Measurements from ENCODE around the gene SLC17A3. TPM values are rescaled to one million over a fixed set of nuclear protein-coding genes. Genes with fewer than 3 reads are reported as not detected.

The SLC17A3 gene
- polyA plus RNA-seq, 1 donor = 0.43 TPM

DNA sequence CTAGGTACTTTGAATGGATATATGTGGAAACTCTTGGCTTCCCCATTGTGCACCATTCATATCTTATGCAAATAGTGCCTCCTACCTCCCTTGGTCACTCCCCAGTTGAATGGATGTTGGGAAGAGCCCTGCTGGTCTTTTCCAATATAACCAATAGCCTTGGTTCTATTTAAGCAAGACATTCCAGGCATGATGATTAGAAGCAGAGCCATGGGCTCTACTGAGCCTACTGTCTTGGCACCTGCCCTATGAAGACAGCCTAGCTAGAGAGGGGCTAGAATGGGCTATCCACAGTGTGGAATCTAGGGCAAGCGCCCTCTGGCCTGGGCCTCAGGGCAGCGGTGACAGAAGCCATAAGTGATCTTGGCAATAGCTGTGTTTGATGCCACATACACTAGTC, 57.8 kb downstream of the SLC17A3 start:
- H3K4me1 ChIP-seq (ENCODE audit: control insufficient read depth, insufficient read depth, low read length) = no peaks in the 10 kb centered on the region
- no peaks in the 10 kb centered on the region for H3K36me3 ChIP-seq (ENCODE audit: control insufficient read depth, insufficient read depth, low read length)
- no peak overlapping the region for H3K4me3 ChIP-seq (ENCODE audit: low read length)
- H3K27ac ChIP-seq (ENCODE audit: low read length) = no peak overlapping the region
- WGBS (ENCODE audit: insufficient coverage, low lambda C conversion rate) = no CpG with 5 or more reads among the region's 2 CpGs
- no peaks in the 10 kb centered on the region for H3K9me3 ChIP-seq (ENCODE audit: control insufficient read depth, low read depth, low read length)
- H3K27me3 ChIP-seq (ENCODE audit: control insufficient read depth, insufficient read depth, low read length) = no peaks in the 10 kb centered on the region
- no peak for DNase-seq

DNA sequence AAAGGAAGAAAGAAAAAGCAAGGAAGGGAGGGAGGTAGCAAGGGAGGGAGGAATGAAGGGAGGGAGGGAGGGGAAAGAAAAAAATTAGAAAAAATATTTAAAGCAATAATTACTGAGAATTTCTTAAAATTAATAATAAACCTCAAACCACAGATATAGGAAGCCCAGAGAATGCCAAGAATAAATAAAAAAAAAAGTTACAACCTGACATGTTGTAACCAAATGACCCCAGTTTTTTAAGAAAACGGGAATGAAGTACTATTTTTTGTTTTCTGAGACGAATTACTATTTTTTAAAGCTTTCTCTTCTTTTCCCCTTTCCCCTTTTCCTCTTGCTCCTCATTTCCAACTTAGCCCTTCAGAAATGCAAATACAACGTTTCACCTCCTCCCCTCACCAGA, 58.8 kb downstream of the SLC17A3 start:
- 71% methylated on average over 3 of the region's 3 CpGs for WGBS (ENCODE audit: insufficient coverage, low lambda C conversion rate)
- H3K27ac ChIP-seq (ENCODE audit: low read length) = no peak overlapping the region
- H3K36me3 ChIP-seq (ENCODE audit: control insufficient read depth, insufficient read depth, low read length) = no peaks in the 10 kb centered on the region
- H3K4me3 ChIP-seq (ENCODE audit: low read length) = no peak overlapping the region
- no peaks in the 10 kb centered on the region for H3K9me3 ChIP-seq (ENCODE audit: control insufficient read depth, low read depth, low read length)
- no peak for DNase-seq
- no peaks in the 10 kb centered on the region for H3K27me3 ChIP-seq (ENCODE audit: control insufficient read depth, insufficient read depth, low read length)
- H3K4me1 ChIP-seq (ENCODE audit: control insufficient read depth, insufficient read depth, low read length) = no peaks in the 10 kb centered on the region

DNA sequence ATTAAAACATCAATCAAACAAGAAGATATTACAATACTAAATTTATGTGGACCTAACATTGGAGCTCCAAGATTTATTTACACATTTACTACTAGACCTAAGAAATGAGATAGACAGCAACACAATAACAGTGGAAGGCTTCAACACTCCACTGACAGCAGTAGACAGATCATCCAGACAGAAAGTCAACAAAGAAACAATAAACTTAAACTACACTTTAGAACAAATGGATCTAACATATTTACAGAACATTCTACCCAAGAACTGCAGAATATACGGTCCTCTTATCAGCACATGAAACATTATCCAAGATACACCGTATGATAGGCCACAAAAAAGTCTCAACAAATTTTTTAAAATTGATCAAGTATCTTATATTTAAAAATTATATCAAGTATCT, 69.2 kb downstream of the SLC17A3 start:
- WGBS (ENCODE audit: insufficient coverage, low lambda C conversion rate) = 70% methylated on average over 2 of the region's 2 CpGs
- no peaks in the 10 kb centered on the region for H3K4me1 ChIP-seq (ENCODE audit: control insufficient read depth, insufficient read depth, low read length)
- DNase-seq = no peak
- H3K27me3 ChIP-seq (ENCODE audit: control insufficient read depth, insufficient read depth, low read length) = no peaks in the 10 kb centered on the region
- no peak overlapping the region for H3K4me3 ChIP-seq (ENCODE audit: low read length)
- H3K36me3 ChIP-seq (ENCODE audit: control insufficient read depth, insufficient read depth, low read length) = no peaks in the 10 kb centered on the region
- peaks cover 8% of the 10 kb centered on the region for H3K9me3 ChIP-seq (ENCODE audit: control insufficient read depth, low read depth, low read length)
- H3K27ac ChIP-seq (ENCODE audit: low read length) = no peak overlapping the region

DNA sequence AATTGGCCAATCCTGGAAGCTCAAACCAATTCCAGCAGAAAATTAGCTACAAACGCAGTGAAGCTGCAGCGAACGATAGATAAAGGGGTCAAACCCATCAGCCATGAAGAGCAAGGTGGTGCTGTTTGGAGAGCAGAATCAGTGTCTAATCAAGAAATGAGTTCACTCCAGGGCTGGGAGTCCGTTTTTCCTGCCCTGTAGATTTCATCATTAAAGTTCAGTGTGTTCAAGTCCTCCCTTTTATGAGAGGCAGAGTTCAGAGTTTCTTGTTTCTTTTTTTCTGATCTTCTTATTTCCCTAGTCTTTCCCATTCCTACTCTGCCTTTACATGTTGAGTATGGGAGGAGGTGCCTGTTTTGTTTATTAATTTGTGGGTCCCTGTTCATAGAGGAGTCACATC, 72.6 kb downstream of the SLC17A3 start:
- Histone ChIP-seq H3K4me1 (ENCODE audit: control insufficient read depth, insufficient read depth, low read length) (no peaks in the 10 kb centered on the region), H3K36me3 (ENCODE audit: control insufficient read depth, insufficient read depth, low read length) (no peaks in the 10 kb centered on the region), H3K9me3 (ENCODE audit: control insufficient read depth, low read depth, low read length) (peaks cover 8% of the 10 kb centered on the region), H3K4me3 (ENCODE audit: low read length) (no peak overlapping the region), H3K27me3 (ENCODE audit: control insufficient read depth, insufficient read depth, low read length) (no peaks in the 10 kb centered on the region), H3K27ac (ENCODE audit: low read length) (peak overlapping the region; percentile 17)
- WGBS (ENCODE audit: insufficient coverage, low lambda C conversion rate) = 0% methylated on average over 1 of the region's 4 CpGs
- peak; percentile 50 to 70 for DNase-seq

Other genes starting within 250 kb of the SLC17A3 start
- gene SCGN, start 222.0 kb downstream of the SLC17A3 start, polyA plus RNA-seq = 36.9 TPM
- 31.2 TPM for gene SLC17A4, start 119.5 kb downstream of the SLC17A3 start, polyA plus RNA-seq
- 0.09 TPM for gene SLC17A1, start 42.2 kb downstream of the SLC17A3 start, polyA plus RNA-seq
- 0.01 TPM for gene SLC17A2, start 56.4 kb upstream of the SLC17A3 start, polyA plus RNA-seq
- gene TRIM38, start 88.6 kb upstream of the SLC17A3 start, polyA plus RNA-seq = 19.4 TPM
- 16.4 TPM for gene HFE, start 213.2 kb upstream of the SLC17A3 start, polyA plus RNA-seq